ENCODE results near the gene PREP. TPM values are rescaled to one million over a fixed set of nuclear protein-coding genes. Genes with fewer than 3 reads are reported as not detected.

Gene PREP
- total RNA-seq, 4 donors from 2014 or later, result 34.6 to 71.8 (median 51.8) TPM

DNA sequence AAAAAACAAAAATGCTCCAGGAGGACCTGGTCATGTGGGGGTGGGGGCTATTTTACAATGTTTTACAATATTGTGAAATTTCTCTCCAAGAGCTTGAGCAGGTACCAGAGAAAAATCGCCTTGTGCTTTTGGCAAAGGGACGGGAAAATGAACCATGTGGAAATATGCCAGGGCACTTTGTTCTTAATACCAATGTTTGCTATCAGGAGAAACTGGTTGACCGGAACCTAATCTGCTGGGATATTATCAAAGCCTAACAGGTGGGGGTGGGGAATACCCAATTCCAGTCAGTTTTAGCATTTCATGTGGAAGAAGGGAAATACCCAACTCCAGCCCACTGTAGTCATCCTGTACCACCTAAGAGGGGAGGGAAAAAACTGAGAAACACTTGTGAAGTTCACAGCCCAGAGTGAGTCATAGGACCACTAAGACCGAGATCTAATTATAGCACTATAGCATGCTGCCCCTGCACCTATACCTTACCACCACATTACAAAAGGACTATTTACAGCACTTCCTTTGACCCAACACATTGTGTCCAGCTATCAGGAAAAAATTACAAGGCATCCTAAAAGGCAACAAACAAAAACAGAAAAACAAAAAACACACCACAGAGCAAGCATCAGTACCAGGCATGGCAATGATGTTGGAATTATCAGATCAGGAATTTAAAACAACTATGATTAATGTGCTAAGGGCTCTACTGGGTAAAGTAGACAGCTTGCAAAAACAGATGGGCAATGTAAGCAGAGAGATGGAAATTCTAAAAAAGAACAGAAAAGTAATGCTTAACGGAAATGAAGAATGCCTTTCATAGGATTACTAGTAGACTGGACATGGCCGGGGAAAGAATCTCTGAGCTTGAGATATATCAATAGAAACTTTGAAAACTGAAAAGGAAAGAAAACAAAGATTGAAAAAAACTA, 138.9 kb downstream of the PREP start:
- TF ChIP-seq, protein P1, sequence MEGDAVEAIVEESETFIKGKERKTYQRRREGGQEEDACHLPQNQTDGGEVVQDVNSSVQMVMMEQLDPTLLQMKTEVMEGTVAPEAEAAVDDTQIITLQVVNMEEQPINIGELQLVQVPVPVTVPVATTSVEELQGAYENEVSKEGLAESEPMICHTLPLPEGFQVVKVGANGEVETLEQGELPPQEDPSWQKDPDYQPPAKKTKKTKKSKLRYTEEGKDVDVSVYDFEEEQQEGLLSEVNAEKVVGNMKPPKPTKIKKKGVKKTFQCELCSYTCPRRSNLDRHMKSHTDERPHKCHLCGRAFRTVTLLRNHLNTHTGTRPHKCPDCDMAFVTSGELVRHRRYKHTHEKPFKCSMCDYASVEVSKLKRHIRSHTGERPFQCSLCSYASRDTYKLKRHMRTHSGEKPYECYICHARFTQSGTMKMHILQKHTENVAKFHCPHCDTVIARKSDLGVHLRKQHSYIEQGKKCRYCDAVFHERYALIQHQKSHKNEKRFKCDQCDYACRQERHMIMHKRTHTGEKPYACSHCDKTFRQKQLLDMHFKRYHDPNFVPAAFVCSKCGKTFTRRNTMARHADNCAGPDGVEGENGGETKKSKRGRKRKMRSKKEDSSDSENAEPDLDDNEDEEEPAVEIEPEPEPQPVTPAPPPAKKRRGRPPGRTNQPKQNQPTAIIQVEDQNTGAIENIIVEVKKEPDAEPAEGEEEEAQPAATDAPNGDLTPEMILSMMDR (IDR thresholded peaks at IDR 0.05 in 4 of 5, conservative IDR thresholded peaks at IDR 0.05 in 1 of 5), result no peak
- TF ChIP-seq POLR2A (IDR thresholded peaks at IDR 0.05), result no peak
- Histone ChIP-seq H3K36me3 (no peaks in the 10 kb centered on the region), H3K4me3 (no peak overlapping the region), H3K27ac (no peak overlapping the region), H3K27me3 (no peaks in the 10 kb centered on the region), H3K4me1 (peaks cover 5 to 11% of the 10 kb centered on the region in 2 donors), H3K9me3 (no peaks in the 10 kb centered on the region)
- intact Hi-C loops (cut with DNase I; ENCODE audit: low total_unique reads), result loop anchor here (10.0 kb wide), 1 partner anchor 49 kb away; no protein-coding TSS in a partner anchor
- ATAC-seq, result no peak
- no peak for DNase-seq
- in situ Hi-C loops (cut with MboI; ENCODE audit: low sequenced_read_pairs in 4 of 4), result no loop called here

DNA sequence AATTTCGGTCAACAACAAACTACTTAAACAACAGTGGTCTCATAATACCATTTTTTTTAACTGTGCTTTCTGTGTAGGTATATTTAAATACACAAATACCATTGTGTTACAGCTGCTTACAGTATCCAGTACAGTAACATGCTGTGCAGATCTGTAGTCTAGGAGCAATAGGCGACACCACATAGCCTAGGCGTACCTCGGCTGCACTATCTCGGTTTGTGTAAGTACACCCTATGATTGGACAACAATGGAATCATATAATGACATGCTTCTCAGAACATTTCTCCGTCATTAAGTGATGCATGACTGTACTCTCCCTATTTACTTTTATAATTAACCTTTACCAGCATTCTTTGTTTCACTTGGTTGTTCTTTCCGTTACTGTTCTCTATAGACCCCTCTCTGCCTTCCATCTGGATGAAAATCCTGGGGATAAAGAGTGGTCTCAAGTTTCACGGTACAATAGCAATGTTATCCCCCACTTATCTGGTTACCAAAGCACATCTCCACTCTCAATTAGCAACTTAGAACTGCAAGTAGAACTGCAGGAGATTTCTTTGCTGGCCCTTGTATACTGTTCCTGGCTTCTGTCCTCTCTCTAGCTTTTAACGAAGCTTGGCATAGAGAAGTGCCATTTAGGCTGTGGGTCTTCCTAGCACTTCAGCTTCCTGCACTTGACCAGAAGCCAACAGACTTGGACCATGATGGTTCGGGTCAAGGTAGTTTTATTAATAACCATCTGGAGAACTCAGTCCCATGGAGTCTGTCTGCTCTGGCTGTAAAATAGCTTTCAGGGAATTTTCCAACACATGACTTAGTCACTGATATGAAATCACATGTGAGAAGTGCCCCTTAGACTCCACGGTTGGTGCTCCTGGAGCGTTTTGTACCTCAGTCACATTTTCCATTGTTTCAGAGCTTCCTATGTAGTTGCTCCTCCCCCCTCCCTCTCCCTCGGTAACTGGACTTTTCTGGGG, 142.7 kb downstream of the PREP start:
- Histone ChIP-seq H3K9me3 (no peaks in the 10 kb centered on the region), H3K27ac (no peak overlapping the region), H3K27me3 (no peaks in the 10 kb centered on the region), H3K4me3 (no peak overlapping the region), H3K36me3 (no peaks in the 10 kb centered on the region), H3K4me1 (peaks cover 14 to 24% of the 10 kb centered on the region in 2 donors)
- ATAC-seq (no peak), DNase-seq (no peak)
- intact Hi-C loops (cut with DNase I; ENCODE audit: low total_unique reads) (loop anchor here (10.0 kb wide), 1 partner anchor 45 kb away; no protein-coding TSS in a partner anchor), in situ Hi-C loops (cut with MboI; ENCODE audit: low sequenced_read_pairs in 4 of 4) (no loop called here)
- TF ChIP-seq, protein P1 (IDR thresholded peaks at IDR 0.05 in 4 of 5, conservative IDR thresholded peaks at IDR 0.05 in 1 of 5), result no peak
- no peak for TF ChIP-seq POLR2A (IDR thresholded peaks at IDR 0.05)

DNA sequence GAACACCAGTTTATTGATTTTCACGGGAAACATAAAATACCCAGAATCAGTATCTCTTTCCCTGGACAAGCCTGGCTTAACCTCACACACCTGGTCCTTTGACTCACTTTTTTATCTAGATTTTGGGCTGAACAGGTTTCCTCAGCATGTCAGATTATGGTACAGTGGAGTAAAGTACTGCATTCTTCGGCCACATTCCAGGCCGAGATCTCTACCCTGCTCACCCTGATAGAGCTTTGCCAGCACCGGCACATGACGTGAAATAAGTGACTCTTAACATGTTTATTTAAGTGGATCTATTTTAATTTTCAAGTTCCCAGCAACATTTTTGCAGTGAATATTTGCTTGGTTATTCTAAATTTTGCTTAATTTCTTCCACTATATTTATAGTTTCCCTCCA, 144.1 kb downstream of the PREP start:
- H3K27me3 ChIP-seq, result no peaks in the 10 kb centered on the region
- no peak overlapping the region for H3K27ac ChIP-seq
- in situ Hi-C loops (cut with MboI; ENCODE audit: low sequenced_read_pairs in 4 of 4), result no loop called here
- H3K4me3 ChIP-seq, result no peak overlapping the region
- H3K9me3 ChIP-seq, result no peaks in the 10 kb centered on the region
- no peak for TF ChIP-seq POLR2A (IDR thresholded peaks at IDR 0.05)
- TF ChIP-seq, protein P1 (IDR thresholded peaks at IDR 0.05 in 4 of 5, conservative IDR thresholded peaks at IDR 0.05 in 1 of 5), result no peak
- no peak for ATAC-seq
- no peak for DNase-seq
- peaks cover 12 to 24% of the 10 kb centered on the region in 2 donors for H3K4me1 ChIP-seq
- intact Hi-C loops (cut with DNase I; ENCODE audit: low total_unique reads), result no loop called here
- H3K36me3 ChIP-seq, result no peaks in the 10 kb centered on the region

DNA sequence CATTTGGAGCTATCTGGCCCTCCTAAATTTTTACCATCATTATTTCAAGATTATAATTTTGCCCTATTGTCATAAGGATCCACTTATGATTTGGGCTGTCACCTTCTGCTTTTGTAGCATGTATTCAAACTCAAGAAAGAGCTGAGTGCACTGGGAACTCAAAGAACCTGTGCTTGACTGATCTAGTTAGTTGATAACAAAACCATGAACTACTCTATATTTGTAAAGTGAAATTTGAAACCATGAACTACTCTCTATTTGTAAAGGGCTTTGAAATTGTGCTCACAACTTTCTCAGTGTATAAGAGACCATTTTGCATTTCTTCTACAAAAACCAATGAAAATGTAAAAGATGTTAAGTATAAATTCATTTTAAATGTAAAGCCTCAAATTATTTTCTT, 145.5 kb downstream of the PREP start:
- intact Hi-C loops (cut with DNase I; ENCODE audit: low total_unique reads), result no loop called here
- H3K36me3 ChIP-seq, result no peaks in the 10 kb centered on the region
- in situ Hi-C loops (cut with MboI; ENCODE audit: low sequenced_read_pairs in 4 of 4), result no loop called here
- H3K4me3 ChIP-seq, result no peak overlapping the region
- DNase-seq, result no peak
- H3K27me3 ChIP-seq, result no peaks in the 10 kb centered on the region
- H3K4me1 ChIP-seq, result peaks cover 10 to 24% of the 10 kb centered on the region in 2 donors
- no peak overlapping the region for H3K27ac ChIP-seq
- no peaks in the 10 kb centered on the region for H3K9me3 ChIP-seq
- peak in 1 of 2 donors; percentile 33 for ATAC-seq
- no peak for TF ChIP-seq POLR2A (IDR thresholded peaks at IDR 0.05)
- TF ChIP-seq, protein P1 (IDR thresholded peaks at IDR 0.05 in 4 of 5, conservative IDR thresholded peaks at IDR 0.05 in 1 of 5), result no peak
